Astrocyte (in vitro differentiated cells and primary cell): ENCODE results near the gene MED13L. TPM values are rescaled to one million over a fixed set of nuclear protein-coding genes. Genes with fewer than 3 reads are reported as not detected.

Source experiments
- DNase-seq: peaks from one replicate; pipeline ENCODE4 v3.0.0-alpha.2; 2010; ENCODE audit warnings: low read depth
- FAIRE-seq: peaks from 2 replicates; lab custom pipeline; 2011; peaks lifted over from hg19 to GRCh38; lab: Jason Lieb, UNC
- H2AFZ ChIP-seq: 2 replicates; pipeline ENCODE4 v1.6.0; 2012; ENCODE audit warnings: low read depth, low read length, inconsistent platforms
- H3K27ac ChIP-seq: 2 replicates; pipeline ENCODE4 v1.5.1; 2011; ENCODE audit warnings: low read depth, low read length, inconsistent platforms
- H3K27me3 ChIP-seq: 2 replicates; pipeline ENCODE4 v1.6.0; 2011; ENCODE audit warnings: low read length, inconsistent platforms; ENCODE audit not compliant: insufficient read depth
- H3K36me3 ChIP-seq: 2 replicates; pipeline ENCODE4 v1.5.1; 2011; ENCODE audit warnings: low read length, inconsistent platforms; ENCODE audit not compliant: insufficient read depth
- H3K4me1 ChIP-seq: 2 replicates; pipeline ENCODE4 v1.5.1; 2011; ENCODE audit warnings: low read length, inconsistent platforms; ENCODE audit not compliant: insufficient read depth
- H3K4me2 ChIP-seq: 2 replicates; pipeline ENCODE4 v1.6.0; 2012; ENCODE audit warnings: low read length, inconsistent platforms
- H3K4me3 ChIP-seq: 2 replicates; pipeline ENCODE4 v1.5.1; 2011; ENCODE audit warnings: low read depth, mild to moderate bottlenecking, low read length, inconsistent platforms; ENCODE audit not compliant: insufficient read depth
- H3K79me2 ChIP-seq: 2 replicates; pipeline ENCODE4 v1.6.0; 2012; ENCODE audit warnings: mild to moderate bottlenecking, low read length, inconsistent platforms; ENCODE audit not compliant: insufficient read depth
- H3K9ac ChIP-seq: 2 replicates; pipeline ENCODE4 v1.6.0; 2012; ENCODE audit warnings: mild to moderate bottlenecking, low read length, inconsistent platforms
- H3K9me3 ChIP-seq: 2 replicates; pipeline ENCODE4 v1.5.1; 2012; ENCODE audit warnings: low read depth, mild to moderate bottlenecking, low read length, inconsistent platforms; ENCODE audit not compliant: insufficient read depth
- H4K20me1 ChIP-seq: 2 replicates; pipeline ENCODE4 v1.6.0; 2012; ENCODE audit warnings: low read length, inconsistent platforms; ENCODE audit not compliant: insufficient read depth
- H3K27ac Mint-ChIP-seq: one replicate; pipeline ENCODE4 v1.8.0; 2021; ENCODE audit warnings: mild to moderate bottlenecking, mixed read lengths; ENCODE audit not compliant: unreplicated experiment
- H3K27me3 Mint-ChIP-seq: one replicate; pipeline ENCODE4 v1.8.0; 2021; ENCODE audit warnings: low read depth, mixed read lengths; ENCODE audit not compliant: unreplicated experiment
- H3K36me3 Mint-ChIP-seq: one replicate; pipeline ENCODE4 v1.8.0; 2021; ENCODE audit warnings: low read depth, mixed read lengths; ENCODE audit not compliant: unreplicated experiment
- H3K4me1 Mint-ChIP-seq: one replicate; pipeline ENCODE4 v1.8.0; 2021; ENCODE audit warnings: low read depth, mixed read lengths; ENCODE audit not compliant: unreplicated experiment
- H3K4me3 Mint-ChIP-seq: one replicate; pipeline ENCODE4 v1.8.0; 2021; ENCODE audit warnings: mild to moderate bottlenecking, moderate library complexity, mixed read lengths; ENCODE audit not compliant: unreplicated experiment
- H3K9me3 Mint-ChIP-seq: one replicate; pipeline ENCODE4 v1.8.0; 2021; ENCODE audit warnings: mild to moderate bottlenecking, mixed read lengths; ENCODE audit not compliant: unreplicated experiment
- CTCF ChIP-seq: IDR thresholded peaks from 2 replicates; pipeline ENCODE4 v1.5.1; 2011; ENCODE audit warnings: low read depth, mild to moderate bottlenecking, inconsistent platforms, low read length, moderate library complexity; ENCODE audit not compliant: insufficient read depth
- EZH2 ChIP-seq: IDR thresholded peaks from 2 replicates; pipeline ENCODE4 v1.6.1; 2012; ENCODE audit warnings: mild to moderate bottlenecking, low read length, inconsistent platforms; ENCODE audit not compliant: insufficient read depth
- total RNA-seq: library from RNA; stranded (reverse); gene quantifications from 2 replicates; pipeline ENCODE4 v1.2.1, GENCODE V29; 2021

The MED13L gene
- total RNA-seq, 1 donor from 2014 or later: 153 TPM

GRCh38 chr12:115932066-115932465 is 345.4 kb downstream of the MED13L start:
- H3K79me2 ChIP-seq: no peaks in the 10 kb centered on the region
- H3K4me1 ChIP-seq: no peaks in the 10 kb centered on the region
- Mint-ChIP-seq H3K27me3 (peaks cover 9% of the 10 kb centered on the region), H3K36me3 (no peaks in the 10 kb centered on the region), H3K27ac (no peak overlapping the region), H3K4me1 (peaks cover 10% of the 10 kb centered on the region), H3K4me3 (no peak overlapping the region), H3K9me3 (no peaks in the 10 kb centered on the region)
- H4K20me1 ChIP-seq: no peaks in the 10 kb centered on the region
- FAIRE-seq (no peak), DNase-seq (no peak)
- no peak overlapping the region for H2AFZ ChIP-seq
- H3K9me3 ChIP-seq: no peaks in the 10 kb centered on the region
- no peaks in the 10 kb centered on the region for H3K36me3 ChIP-seq
- TF ChIP-seq EZH2 (no peak), CTCF (no peak)
- H3K27ac ChIP-seq: no peak overlapping the region
- H3K4me2 ChIP-seq: no peak overlapping the region
- H3K9ac ChIP-seq: no peak overlapping the region
- peaks cover 4% of the 10 kb centered on the region for H3K27me3 ChIP-seq
- H3K4me3 ChIP-seq: no peak overlapping the region

GRCh38 chr12:115930336-115930735 is 347.2 kb downstream of the MED13L start:
- Histone ChIP-seq H3K4me2 (no peak overlapping the region), H3K36me3 (no peaks in the 10 kb centered on the region), H3K4me1 (no peaks in the 10 kb centered on the region), H4K20me1 (no peaks in the 10 kb centered on the region), H3K27me3 (peaks cover 4% of the 10 kb centered on the region), H2AFZ (no peak overlapping the region), H3K4me3 (no peak overlapping the region), H3K79me2 (no peaks in the 10 kb centered on the region), H3K9ac (no peak overlapping the region), H3K27ac (no peak overlapping the region), H3K9me3 (no peaks in the 10 kb centered on the region)
- no peak for TF ChIP-seq EZH2
- no peak for TF ChIP-seq CTCF
- H3K4me1 Mint-ChIP-seq: peaks cover 10% of the 10 kb centered on the region
- FAIRE-seq: no peak
- H3K36me3 Mint-ChIP-seq: no peaks in the 10 kb centered on the region
- peaks cover 14% of the 10 kb centered on the region for H3K27me3 Mint-ChIP-seq
- H3K9me3 Mint-ChIP-seq: no peaks in the 10 kb centered on the region
- H3K27ac Mint-ChIP-seq: no peak overlapping the region
- no peak for DNase-seq
- H3K4me3 Mint-ChIP-seq: no peak overlapping the region

- TF ChIP-seq EZH2 (no peak), CTCF (no peak)
- DNase-seq (no peak), FAIRE-seq (no peak)
- Histone ChIP-seq H3K4me3 (no peak overlapping the region), H3K4me1 (no peaks in the 10 kb centered on the region), H3K4me2 (no peak overlapping the region), H3K27me3 (peaks cover 4% of the 10 kb centered on the region), H3K79me2 (no peaks in the 10 kb centered on the region), H3K27ac (no peak overlapping the region), H3K36me3 (no peaks in the 10 kb centered on the region), H4K20me1 (no peaks in the 10 kb centered on the region), H3K9me3 (peaks cover 9% of the 10 kb centered on the region), H2AFZ (no peak overlapping the region), H3K9ac (no peak overlapping the region)
- no peak overlapping the region for H3K27ac Mint-ChIP-seq
- no peaks in the 10 kb centered on the region for H3K36me3 Mint-ChIP-seq
- no peak overlapping the region for H3K4me3 Mint-ChIP-seq
- H3K27me3 Mint-ChIP-seq: peaks cover 30% of the 10 kb centered on the region
- H3K4me1 Mint-ChIP-seq: peaks cover 10% of the 10 kb centered on the region
- H3K9me3 Mint-ChIP-seq: peaks cover 2% of the 10 kb centered on the region
Observed at GRCh38 chr12:115926037-115926670, 351.3 kb downstream of the MED13L start.
